Keratinocyte (primary cell): Measurements from ENCODE around the gene VIPR1. TPM values are rescaled to one million over a fixed set of nuclear protein-coding genes. Genes with fewer than 3 reads are reported as not detected.
A peak's percentile ranks its signal among the peaks of the same experiment; 100 is the strongest.

Source experiments
- DNase-seq: peaks from one replicate; pipeline ENCODE4 v3.0.0-alpha.2; 2011; ENCODE audit warnings: low read depth, missing footprints, low spot score
- FAIRE-seq: peaks from 2 replicates; lab custom pipeline; 2011; peaks lifted over from hg19 to GRCh38; lab: Jason Lieb, UNC
- H2AFZ ChIP-seq: 2 replicates; pipeline ENCODE4 v1.6.0; 2012; ENCODE audit warnings: low read length, control low read depth, inconsistent platforms; ENCODE audit not compliant: control insufficient read depth
- H3K27ac ChIP-seq: 2 replicates; pipeline ENCODE4 v1.5.1; 2011; ENCODE audit warnings: low read length; ENCODE audit not compliant: control insufficient read depth, insufficient read depth
- H3K27me3 ChIP-seq: 3 replicates; pipeline ENCODE4 v1.6.0; 2011; ENCODE audit warnings: low read length; ENCODE audit not compliant: control insufficient read depth, insufficient read depth; ENCODE audit errors: extremely low read depth
- H3K36me3 ChIP-seq, 2 experiments: 2 replicates in 1 of 2; 3 replicates in 1 of 2; pipeline ENCODE4 v1.5.1; 2011; ENCODE audit warnings: low read length in 2 of 2, mild to moderate bottlenecking in 1 of 2; ENCODE audit not compliant: control insufficient read depth in 2 of 2, insufficient read depth in 2 of 2; ENCODE audit errors: extremely low read depth in 1 of 2
- H3K4me1 ChIP-seq: 3 replicates; pipeline ENCODE4 v1.5.1; 2011; ENCODE audit warnings: low read length; ENCODE audit not compliant: control insufficient read depth, insufficient read depth; ENCODE audit errors: extremely low read depth
- H3K4me2 ChIP-seq: 3 replicates; pipeline ENCODE4 v1.6.0; 2011; ENCODE audit warnings: low read depth, low read length; ENCODE audit not compliant: control insufficient read depth, insufficient read depth; ENCODE audit errors: extremely low read depth
- H3K4me3 ChIP-seq, 3 experiments: fragments of 200-600 bp in 1 of 3; sonication (generic) in 1 of 3; 2 replicates in 2 of 3; 3 replicates in 1 of 3; pipeline ENCODE4 v1.5.1; 2011 to 2016; ENCODE audit warnings: low read length in 3 of 3, mild to moderate bottlenecking in 3 of 3, control low read depth in 2 of 3, inconsistent platforms in 1 of 3, low read depth in 1 of 3, mixed read lengths in 1 of 3, mixed run types in 1 of 3, moderate library complexity in 1 of 3; ENCODE audit not compliant: control insufficient read depth in 2 of 3, insufficient read depth in 2 of 3; ENCODE audit errors: extremely low read depth in 1 of 3
- H3K79me2 ChIP-seq: 2 replicates; pipeline ENCODE4 v1.6.0; 2012; ENCODE audit warnings: low read length; ENCODE audit not compliant: control insufficient read depth, insufficient read depth
- H3K9ac ChIP-seq: 3 replicates; pipeline ENCODE4 v1.6.0; 2011; ENCODE audit warnings: low read length; ENCODE audit not compliant: control insufficient read depth, insufficient read depth; ENCODE audit errors: extremely low read depth
- H3K9me1 ChIP-seq: 3 replicates; pipeline ENCODE4 v1.6.0; 2011; ENCODE audit warnings: low read length; ENCODE audit not compliant: control insufficient read depth, insufficient read depth; ENCODE audit errors: extremely low read depth
- H3K9me3 ChIP-seq: 2 replicates; pipeline ENCODE4 v1.5.1; 2012; ENCODE audit warnings: low read depth, low read length; ENCODE audit not compliant: control insufficient read depth
- H4K20me1 ChIP-seq: 3 replicates; pipeline ENCODE4 v1.6.0; 2011; ENCODE audit warnings: low read length; ENCODE audit not compliant: control insufficient read depth, insufficient read depth; ENCODE audit errors: extremely low read depth
- EZH2 ChIP-seq: IDR thresholded peaks from one replicate; pipeline ENCODE4 v1.6.1; 2012; ENCODE audit warnings: inconsistent platforms, mild to moderate bottlenecking, low read length, moderate library complexity
- dilution Hi-C: fragments of 300-500 bp; cut with MboI; formaldehyde crosslinking; loops from one replicate; pipeline ENCODE4 v1.7.0; 2020; ENCODE audit warnings: low sequenced_read_pairs; ENCODE audit not compliant: extremely low pct_ligation_motif_present
- polyA minus RNA-seq, 3 experiments: library from RNA; depleted of rRNA, polyadenylated mRNA; stranded (reverse); fragments of >200 nt; gene quantifications; 1 replicate in 1 of 3; 2 replicates in 1 of 3; 3 replicates in 1 of 3; pipeline ENCODE4 v1.2.3, GENCODE V29; 2011
- polyA plus RNA-seq, 5 experiments: library from polyadenylated mRNA; depleted of rRNA in 3 of 5; stranded (reverse) in 3 of 5; stranded (forward) in 1 of 5; unstranded in 1 of 5; fragments of >200 nt; gene quantifications; 1 replicate in 1 of 5; 2 replicates in 3 of 5; 3 replicates in 1 of 5; pipeline versions ENCODE4 v1.2.1 to v1.2.3, GENCODE V29; 2011 to 2012; ENCODE audit warnings: missing spikeins in 2 of 5, low read depth in 1 of 5, low replicate concordance in 1 of 5
- TF ChIP-seq, protein P1 (sequence below), 3 experiments: IDR thresholded peaks in 1 of 3; conservative IDR thresholded peaks in 1 of 3; optimal IDR thresholded peaks in 1 of 3; 2 replicates in 2 of 3; 3 replicates in 1 of 3; pipeline versions ENCODE3 to v1.5.1; 2011; ENCODE audit warnings: low read length in 3 of 3, mild to moderate bottlenecking in 3 of 3, moderate library complexity in 2 of 3, control low read depth in 1 of 3, inconsistent platforms in 1 of 3; ENCODE audit not compliant: insufficient read depth in 2 of 3; ENCODE audit errors: extremely low read depth in 1 of 3

VIPR1 gene, protein sequence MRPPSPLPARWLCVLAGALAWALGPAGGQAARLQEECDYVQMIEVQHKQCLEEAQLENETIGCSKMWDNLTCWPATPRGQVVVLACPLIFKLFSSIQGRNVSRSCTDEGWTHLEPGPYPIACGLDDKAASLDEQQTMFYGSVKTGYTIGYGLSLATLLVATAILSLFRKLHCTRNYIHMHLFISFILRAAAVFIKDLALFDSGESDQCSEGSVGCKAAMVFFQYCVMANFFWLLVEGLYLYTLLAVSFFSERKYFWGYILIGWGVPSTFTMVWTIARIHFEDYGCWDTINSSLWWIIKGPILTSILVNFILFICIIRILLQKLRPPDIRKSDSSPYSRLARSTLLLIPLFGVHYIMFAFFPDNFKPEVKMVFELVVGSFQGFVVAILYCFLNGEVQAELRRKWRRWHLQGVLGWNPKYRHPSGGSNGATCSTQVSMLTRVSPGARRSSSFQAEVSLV
- polyA plus RNA-seq (4.5 to 10.0 TPM (median 8.5 TPM) in 3 replicates), polyA minus RNA-seq (8.1 to 27.4 TPM (median 13.3 TPM) in 3 replicates)
- polyA plus RNA-seq (2011; ENCODE audit: low read depth), result 4.2 TPM
- polyA plus RNA-seq (2011; cell fraction: cytosol; rRNA removed), result 5.8 and 6.4 TPM in 2 replicates
- 34.3 and 50.3 TPM in 2 replicates for polyA plus RNA-seq (2011; cell fraction: nucleus; rRNA removed)
- 7.3 and 13.0 TPM in 2 replicates for polyA plus RNA-seq (2012; ENCODE audit: low replicate concordance)
- polyA minus RNA-seq (2011; cell fraction: cytosol; rRNA and poly(A)+ RNA removed), result 12.7 TPM
- 22.4 and 27.5 TPM in 2 replicates for polyA minus RNA-seq (2011; cell fraction: nucleus; rRNA and poly(A)+ RNA removed)

DNA sequence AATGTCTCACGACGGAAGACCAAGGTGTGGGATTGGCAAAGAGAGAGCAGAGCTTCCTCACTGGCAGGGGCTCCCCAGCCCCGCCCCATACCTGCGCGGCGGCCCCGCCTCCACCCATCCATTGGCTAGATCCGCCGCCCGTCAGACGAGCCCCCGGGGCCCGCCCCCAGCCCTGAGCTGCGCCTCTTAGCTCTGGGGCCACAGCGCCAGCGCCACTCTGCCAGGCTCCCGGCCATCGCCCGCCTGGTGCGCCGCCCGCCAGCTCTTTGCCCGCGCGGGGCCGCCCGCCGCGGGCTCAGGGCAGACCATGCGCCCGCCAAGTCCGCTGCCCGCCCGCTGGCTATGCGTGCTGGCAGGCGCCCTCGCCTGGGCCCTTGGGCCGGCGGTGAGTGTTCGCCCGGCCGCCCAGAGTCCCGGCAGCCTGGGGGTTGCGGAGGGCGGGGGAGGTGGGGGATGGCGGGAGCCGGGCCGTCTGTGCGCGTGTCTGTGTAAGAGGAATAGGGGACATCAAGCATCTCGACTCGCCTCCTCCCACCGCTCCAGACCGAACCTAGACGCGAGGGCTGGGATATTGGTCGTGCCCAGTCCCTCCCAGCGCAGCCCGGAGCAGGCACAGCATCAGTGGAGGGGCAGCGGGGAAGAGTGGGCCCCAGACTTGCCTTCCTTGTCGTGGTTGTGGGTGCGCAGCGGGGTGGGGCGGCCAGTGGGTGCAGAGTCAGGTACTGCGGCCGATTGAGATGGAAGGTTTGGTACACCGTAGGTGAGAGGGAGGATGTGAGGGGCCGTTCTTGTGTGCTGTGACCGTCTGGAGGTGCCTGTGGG lies at the start of gene VIPR1:
VIPR1 (plus strand) TSS at position 215 of the 822 bp plus-strand sequence; CDS start at position 308, 93 bp downstream.
- peaks cover 10% of the 10 kb centered on the region for H3K27me3 ChIP-seq
- H2AFZ ChIP-seq, result peak within 1 kb of the TSS; percentile 87
- DNase-seq (peak; percentile 44), FAIRE-seq (peak; percentile 57)
- H3K27ac ChIP-seq, result peak within 1 kb of the TSS; percentile 40
- H3K9me3 ChIP-seq, result no peaks in the 10 kb centered on the region
- dilution Hi-C loops, result no loop called here
- no peaks in the 10 kb centered on the region for H3K79me2 ChIP-seq
- H3K4me3 ChIP-seq, result peak within 1 kb of the TSS; percentile 44 to 75 (median 66)
- H3K9ac ChIP-seq, result peak within 1 kb of the TSS; percentile 54
- peaks cover 2% of the 10 kb centered on the region for H3K9me1 ChIP-seq
- TF ChIP-seq, protein P1, sequence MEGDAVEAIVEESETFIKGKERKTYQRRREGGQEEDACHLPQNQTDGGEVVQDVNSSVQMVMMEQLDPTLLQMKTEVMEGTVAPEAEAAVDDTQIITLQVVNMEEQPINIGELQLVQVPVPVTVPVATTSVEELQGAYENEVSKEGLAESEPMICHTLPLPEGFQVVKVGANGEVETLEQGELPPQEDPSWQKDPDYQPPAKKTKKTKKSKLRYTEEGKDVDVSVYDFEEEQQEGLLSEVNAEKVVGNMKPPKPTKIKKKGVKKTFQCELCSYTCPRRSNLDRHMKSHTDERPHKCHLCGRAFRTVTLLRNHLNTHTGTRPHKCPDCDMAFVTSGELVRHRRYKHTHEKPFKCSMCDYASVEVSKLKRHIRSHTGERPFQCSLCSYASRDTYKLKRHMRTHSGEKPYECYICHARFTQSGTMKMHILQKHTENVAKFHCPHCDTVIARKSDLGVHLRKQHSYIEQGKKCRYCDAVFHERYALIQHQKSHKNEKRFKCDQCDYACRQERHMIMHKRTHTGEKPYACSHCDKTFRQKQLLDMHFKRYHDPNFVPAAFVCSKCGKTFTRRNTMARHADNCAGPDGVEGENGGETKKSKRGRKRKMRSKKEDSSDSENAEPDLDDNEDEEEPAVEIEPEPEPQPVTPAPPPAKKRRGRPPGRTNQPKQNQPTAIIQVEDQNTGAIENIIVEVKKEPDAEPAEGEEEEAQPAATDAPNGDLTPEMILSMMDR (optimal IDR thresholded peaks at IDR 0.05 in 1 of 3, IDR thresholded peaks at IDR 0.05 in 1 of 3, conservative IDR thresholded peaks at IDR 0.05 in 1 of 3; ENCODE audit: extremely low read depth in 1 of 3, insufficient read depth in 2 of 3, low read length in 3 of 3), result no peak
- TF ChIP-seq EZH2, result no peak
- no peaks in the 10 kb centered on the region for H3K36me3 ChIP-seq
- H3K4me2 ChIP-seq, result peak within 1 kb of the TSS; percentile 87
- no peaks in the 10 kb centered on the region for H4K20me1 ChIP-seq
- H3K4me1 ChIP-seq, result peaks cover 30% of the 10 kb centered on the region

DNA sequence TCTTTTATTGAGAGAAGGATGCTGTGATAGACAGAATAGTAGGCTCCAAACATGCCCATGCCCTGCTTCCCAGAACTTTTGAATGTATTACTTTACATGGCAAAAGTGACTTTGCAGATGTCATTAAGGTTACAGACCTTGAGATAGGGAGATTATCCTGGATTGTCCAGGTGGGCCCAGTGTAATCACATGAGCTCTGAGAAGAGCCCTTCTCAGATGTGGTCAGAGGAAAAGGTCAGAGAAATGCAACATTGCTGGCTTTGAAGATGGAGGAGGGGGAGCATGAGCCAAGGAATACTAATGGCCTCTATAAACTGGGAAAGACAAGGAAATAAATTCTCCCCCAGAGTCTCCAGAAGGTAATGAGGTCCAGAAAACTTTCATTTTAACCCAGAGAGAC lies 46.2 kb upstream of the VIPR1 start:
- Histone ChIP-seq H3K27ac (no peak overlapping the region), H3K4me1 (peaks cover 10% of the 10 kb centered on the region), H2AFZ (no peak overlapping the region), H3K9me3 (no peaks in the 10 kb centered on the region), H3K9me1 (no peaks in the 10 kb centered on the region), H3K27me3 (no peaks in the 10 kb centered on the region), H3K9ac (no peak overlapping the region), H3K79me2 (no peaks in the 10 kb centered on the region), H3K4me2 (no peak overlapping the region), H3K4me3 (no peak overlapping the region), H4K20me1 (no peaks in the 10 kb centered on the region), H3K36me3 (no peaks in the 10 kb centered on the region)
- no peak for DNase-seq
- no peak for FAIRE-seq
- no peak for TF ChIP-seq EZH2
- TF ChIP-seq, protein P1 (optimal IDR thresholded peaks at IDR 0.05 in 1 of 3, IDR thresholded peaks at IDR 0.05 in 1 of 3, conservative IDR thresholded peaks at IDR 0.05 in 1 of 3; ENCODE audit: extremely low read depth in 1 of 3, insufficient read depth in 2 of 3, low read length in 3 of 3), result no peak
- dilution Hi-C loops, result no loop called here
